GM19324 (cell line): Measurements from ENCODE around the gene CCDC192.
"Not testable (repeated sequence)": the region's sequence is repeated elsewhere in the genome, so short reads cannot be mapped to it uniquely, and the experiment has no call there.

Experiments
- ATAC-seq: cut with Tn5 transposase; IDR thresholded peaks from one replicate; pipeline ENCODE4 v1.9.1; 2021; ENCODE audit warnings: mild to moderate bottlenecking, moderate library complexity; ENCODE audit not compliant: unreplicated experiment, low FRiP score

CCDC192 gene

GRCh38 chr5:127839496-127840197 is 136.5 kb downstream of the CCDC192 start:
- ATAC-seq = no peak

GRCh38 chr5:127840198-127840524 is 137.0 kb downstream of the CCDC192 start:
- no peak for ATAC-seq

- no peak for ATAC-seq
Observed at GRCh38 chr5:127840809-127841208, 137.6 kb downstream of the CCDC192 start.

- no peak for ATAC-seq
Observed at GRCh38 chr5:127844581-127845021, 141.4 kb downstream of the CCDC192 start.

- ATAC-seq = no peak
Observed at GRCh38 chr5:127846884-127847283, 143.7 kb downstream of the CCDC192 start.

GRCh38 chr5:127847641-127848040 is 144.4 kb downstream of the CCDC192 start:
- ATAC-seq = not testable (repeated sequence)

- no peak for ATAC-seq
Observed at GRCh38 chr5:127848098-127848497, 144.9 kb downstream of the CCDC192 start.

GRCh38 chr5:127849408-127849807 is 146.2 kb downstream of the CCDC192 start:
- ATAC-seq = no peak

GRCh38 chr5:127849891-127850290 is 146.7 kb downstream of the CCDC192 start:
- no peak for ATAC-seq

- ATAC-seq = no peak
Observed at GRCh38 chr5:127851964-127852363, 148.8 kb downstream of the CCDC192 start.

GRCh38 chr5:127854520-127854919 is 151.3 kb downstream of the CCDC192 start:
- ATAC-seq = no peak

GRCh38 chr5:127856292-127856691 is 153.1 kb downstream of the CCDC192 start:
- ATAC-seq = peak; percentile 91

GRCh38 chr5:127858116-127858784 is 155.1 kb downstream of the CCDC192 start:
- no peak for ATAC-seq

GRCh38 chr5:127860291-127860690 is 157.1 kb downstream of the CCDC192 start:
- ATAC-seq = no peak

GRCh38 chr5:127863161-127863560 is 160.0 kb downstream of the CCDC192 start:
- ATAC-seq = no peak

GRCh38 chr5:127863610-127864395 is 160.6 kb downstream of the CCDC192 start:
- ATAC-seq = no peak

- ATAC-seq = no peak
Observed at GRCh38 chr5:127864511-127864910, 161.3 kb downstream of the CCDC192 start.

- no peak for ATAC-seq
Observed at GRCh38 chr5:127865273-127865672, 162.1 kb downstream of the CCDC192 start.

GRCh38 chr5:127867022-127867783 is 164.0 kb downstream of the CCDC192 start:
- peak; percentile 70 for ATAC-seq

- peak; percentile 72 for ATAC-seq
Observed at GRCh38 chr5:127870914-127871313, 167.7 kb downstream of the CCDC192 start.
